Measurements from ENCODE around the gene IQSEC1. TPM values are rescaled to one million over a fixed set of nuclear protein-coding genes. Genes with fewer than 3 reads are reported as not detected.

The IQSEC1 gene
- total RNA-seq, 2 donors from 2014 or later = 22.7 to 24.5 TPM

DNA sequence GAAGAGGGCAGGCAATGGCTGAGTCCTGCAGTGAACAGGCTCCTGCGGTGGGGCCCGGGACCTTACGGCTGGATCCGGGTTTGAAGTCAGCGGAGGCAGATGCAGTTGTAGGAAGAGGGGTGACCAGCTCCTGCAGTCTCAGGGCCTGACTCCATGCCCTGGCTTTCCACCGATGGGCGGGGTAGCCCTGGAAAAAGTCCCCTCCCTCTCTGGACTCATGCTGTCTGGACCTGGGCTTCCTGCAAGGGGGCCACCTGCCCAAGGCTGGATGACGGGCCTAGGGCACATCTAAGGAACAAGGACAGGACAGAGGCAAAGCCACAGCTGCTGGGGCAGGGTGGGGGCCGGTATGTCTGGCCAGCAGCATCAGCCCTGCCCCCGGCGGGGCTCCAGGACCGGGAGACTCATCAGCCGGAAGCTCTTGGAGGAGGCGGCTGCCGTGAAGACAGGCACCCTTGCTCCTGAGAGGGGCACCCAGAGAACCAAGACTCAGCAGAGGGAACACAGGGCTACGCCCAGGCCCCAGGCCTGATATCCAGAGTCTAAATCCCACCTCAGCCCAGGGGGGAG lies 12.8 kb downstream of the IQSEC1 start:
- H3K36me3 Mint-ChIP-seq (ENCODE audit: low read depth) = no peaks in the 10 kb centered on the region
- no peak overlapping the region for H3K4me3 Mint-ChIP-seq
- Histone ChIP-seq H3K9me3 (ENCODE audit: control insufficient read depth, low read length) (no peaks in the 10 kb centered on the region), H3K9ac (ENCODE audit: extremely low read depth, low read length, poor library complexity, severe bottlenecking) (no peak overlapping the region), H3K4me1 (ENCODE audit: control insufficient read depth, insufficient read depth, low read length) (no peaks in the 10 kb centered on the region), H3K36me3 (ENCODE audit: control insufficient read depth, insufficient read depth, low read length) (no peaks in the 10 kb centered on the region), H3K4me3 (ENCODE audit: low read length) (no peak overlapping the region), H3K27ac (ENCODE audit: low read depth, low read length) (no peak overlapping the region), H3K27me3 (ENCODE audit: control insufficient read depth, insufficient read depth, low read length, poor library complexity, severe bottlenecking) (no peaks in the 10 kb centered on the region)
- TF ChIP-seq, protein P1, sequence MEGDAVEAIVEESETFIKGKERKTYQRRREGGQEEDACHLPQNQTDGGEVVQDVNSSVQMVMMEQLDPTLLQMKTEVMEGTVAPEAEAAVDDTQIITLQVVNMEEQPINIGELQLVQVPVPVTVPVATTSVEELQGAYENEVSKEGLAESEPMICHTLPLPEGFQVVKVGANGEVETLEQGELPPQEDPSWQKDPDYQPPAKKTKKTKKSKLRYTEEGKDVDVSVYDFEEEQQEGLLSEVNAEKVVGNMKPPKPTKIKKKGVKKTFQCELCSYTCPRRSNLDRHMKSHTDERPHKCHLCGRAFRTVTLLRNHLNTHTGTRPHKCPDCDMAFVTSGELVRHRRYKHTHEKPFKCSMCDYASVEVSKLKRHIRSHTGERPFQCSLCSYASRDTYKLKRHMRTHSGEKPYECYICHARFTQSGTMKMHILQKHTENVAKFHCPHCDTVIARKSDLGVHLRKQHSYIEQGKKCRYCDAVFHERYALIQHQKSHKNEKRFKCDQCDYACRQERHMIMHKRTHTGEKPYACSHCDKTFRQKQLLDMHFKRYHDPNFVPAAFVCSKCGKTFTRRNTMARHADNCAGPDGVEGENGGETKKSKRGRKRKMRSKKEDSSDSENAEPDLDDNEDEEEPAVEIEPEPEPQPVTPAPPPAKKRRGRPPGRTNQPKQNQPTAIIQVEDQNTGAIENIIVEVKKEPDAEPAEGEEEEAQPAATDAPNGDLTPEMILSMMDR (conservative IDR thresholded peaks at IDR 0.05) = no peak
- DNase-seq = no peak
- peak overlapping the region; percentile 40 for H3K27ac Mint-ChIP-seq
- no peaks in the 10 kb centered on the region for H3K9me3 Mint-ChIP-seq
- H3K4me1 Mint-ChIP-seq = peaks cover 6% of the 10 kb centered on the region
- H3K27me3 Mint-ChIP-seq (ENCODE audit: insufficient read depth) = peaks cover 1% of the 10 kb centered on the region
- 89% methylated on average over 11 to 16 of the region's 16 CpGs for WGBS, 2 experiments (ENCODE audit: insufficient coverage in 1 of 2, insufficient read length in 1 of 2)

DNA sequence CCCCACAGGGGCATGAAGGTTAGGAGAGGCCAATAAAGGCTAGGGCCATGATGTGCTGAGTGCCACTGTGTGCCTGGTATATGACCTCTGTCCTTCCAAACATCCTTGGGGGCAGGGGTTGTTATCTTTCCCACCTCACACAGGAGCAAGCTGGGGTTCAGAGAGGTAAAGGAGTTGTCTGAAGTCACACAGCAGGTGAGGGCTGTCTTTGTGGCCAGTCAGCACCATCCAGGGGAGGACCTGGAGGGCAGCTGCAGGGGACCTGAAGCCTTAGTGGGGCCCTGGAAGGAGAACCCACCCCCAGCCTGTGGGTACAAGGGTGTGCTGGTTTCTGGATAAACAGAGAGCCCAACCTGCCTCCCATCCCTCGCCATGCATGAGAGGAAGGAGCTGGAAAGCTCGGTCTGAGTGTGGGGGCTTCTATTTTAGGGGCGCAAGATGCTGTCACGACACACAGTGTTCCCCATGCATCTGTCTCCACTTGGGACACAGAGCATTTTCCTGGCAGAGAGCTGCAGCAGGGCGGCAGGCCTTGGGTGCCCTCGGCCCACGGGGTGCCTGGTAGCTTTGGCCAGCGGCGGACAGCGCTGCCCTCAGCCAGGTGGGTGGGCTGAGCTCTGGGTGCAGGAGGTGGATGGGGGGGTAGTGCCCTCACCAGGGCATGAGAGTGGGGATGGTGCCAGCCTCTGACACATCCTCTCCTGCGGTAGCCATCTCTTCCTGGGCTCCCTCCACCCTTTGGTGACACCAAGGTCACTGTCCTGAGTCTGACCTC lies 14.7 kb downstream of the IQSEC1 start:
- Histone ChIP-seq H3K36me3 (ENCODE audit: control insufficient read depth, insufficient read depth, low read length) (no peaks in the 10 kb centered on the region), H3K27ac (ENCODE audit: low read depth, low read length) (no peak overlapping the region), H3K9me3 (ENCODE audit: control insufficient read depth, low read length) (no peaks in the 10 kb centered on the region), H3K4me3 (ENCODE audit: low read length) (no peak overlapping the region), H3K4me1 (ENCODE audit: control insufficient read depth, insufficient read depth, low read length) (no peaks in the 10 kb centered on the region), H3K9ac (ENCODE audit: extremely low read depth, low read length, poor library complexity, severe bottlenecking) (no peak overlapping the region), H3K27me3 (ENCODE audit: control insufficient read depth, insufficient read depth, low read length, poor library complexity, severe bottlenecking) (no peaks in the 10 kb centered on the region)
- Mint-ChIP-seq H3K4me3 (no peak overlapping the region), H3K9me3 (no peaks in the 10 kb centered on the region), H3K36me3 (ENCODE audit: low read depth) (no peaks in the 10 kb centered on the region), H3K27ac (no peak overlapping the region), H3K4me1 (peaks cover 6% of the 10 kb centered on the region), H3K27me3 (ENCODE audit: insufficient read depth) (peaks cover 1% of the 10 kb centered on the region)
- TF ChIP-seq, protein P1 (conservative IDR thresholded peaks at IDR 0.05) = no peak
- no peak for DNase-seq
- 94 to 100% methylated on average over 6 to 11 of the region's 11 CpGs for WGBS, 2 experiments (ENCODE audit: insufficient coverage in 1 of 2, insufficient read length in 1 of 2)

DNA sequence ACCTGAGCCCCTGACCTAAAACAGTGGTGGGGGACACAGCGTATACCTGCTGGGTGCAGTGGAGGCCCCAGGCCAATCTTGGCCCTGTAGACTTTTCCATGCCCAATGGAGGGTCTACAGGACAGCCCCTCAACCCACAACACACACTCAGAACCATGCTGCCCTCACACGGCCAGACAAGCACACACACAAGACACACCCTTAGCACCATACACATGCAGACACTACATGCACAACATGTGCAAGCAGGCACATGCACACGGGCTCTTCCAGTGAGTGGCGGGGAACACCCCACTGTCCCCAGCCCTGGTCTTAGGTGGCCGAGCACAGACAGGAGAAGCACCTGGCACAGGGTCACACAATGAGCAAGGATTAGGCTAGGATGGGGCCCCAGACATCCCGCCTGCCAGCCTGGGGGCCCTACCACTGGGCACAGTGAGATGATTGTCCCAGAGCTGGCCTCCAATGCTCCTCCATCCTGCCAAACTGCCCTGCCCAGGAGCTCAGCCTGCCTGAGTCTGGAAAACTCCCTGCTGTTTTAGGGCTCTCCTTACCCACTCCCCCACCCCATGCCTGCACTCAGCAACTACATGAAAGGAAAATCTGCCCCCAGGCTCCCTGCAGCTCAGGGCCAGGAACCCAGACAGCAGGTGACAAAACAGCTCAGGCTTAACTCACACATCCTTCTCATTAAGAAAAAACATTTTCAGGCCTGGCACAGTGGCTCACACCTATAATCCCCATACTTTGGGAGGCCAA lies 15.8 kb downstream of the IQSEC1 start:
- TF ChIP-seq, protein P1 (conservative IDR thresholded peaks at IDR 0.05) = no peak
- Mint-ChIP-seq H3K36me3 (ENCODE audit: low read depth) (no peaks in the 10 kb centered on the region), H3K27me3 (ENCODE audit: insufficient read depth) (peaks cover 1% of the 10 kb centered on the region), H3K4me3 (no peak overlapping the region), H3K9me3 (no peaks in the 10 kb centered on the region), H3K4me1 (peaks cover 6% of the 10 kb centered on the region), H3K27ac (peak overlapping the region; percentile 72)
- 85% methylated on average over 6 of the region's 6 CpGs; no CpG with 5 or more reads in 1 of the 2 experiments for WGBS, 2 experiments (ENCODE audit: insufficient coverage in 1 of 2, insufficient read length in 1 of 2)
- Histone ChIP-seq H3K4me1 (ENCODE audit: control insufficient read depth, insufficient read depth, low read length) (no peaks in the 10 kb centered on the region), H3K27me3 (ENCODE audit: control insufficient read depth, insufficient read depth, low read length, poor library complexity, severe bottlenecking) (no peaks in the 10 kb centered on the region), H3K27ac (ENCODE audit: low read depth, low read length) (peak overlapping the region; percentile 32), H3K36me3 (ENCODE audit: control insufficient read depth, insufficient read depth, low read length) (no peaks in the 10 kb centered on the region), H3K4me3 (ENCODE audit: low read length) (no peak overlapping the region), H3K9me3 (ENCODE audit: control insufficient read depth, low read length) (no peaks in the 10 kb centered on the region), H3K9ac (ENCODE audit: extremely low read depth, low read length, poor library complexity, severe bottlenecking) (no peak overlapping the region)
- DNase-seq = peak; percentile 70
